GM12873 (cell line): Measurements from ENCODE around the gene CD59.

Source experiments
- CTCF ChIP-seq: IDR thresholded peaks from 2 replicates; pipeline ENCODE4 v1.5.1; 2012; ENCODE audit warnings: low read depth, mild to moderate bottlenecking, moderate library complexity, low read length, control low read depth; ENCODE audit not compliant: insufficient read depth; ENCODE audit errors: missing control alignments

Gene CD59

GRCh38 chr11:33709466-33709865 is 26.8 kb downstream of the CD59 start:
- no peak for TF ChIP-seq CTCF

- no peak for TF ChIP-seq CTCF
These were observed 27.2 kb downstream of the CD59 start for GRCh38 chr11:33708985-33709384.

- no peak for TF ChIP-seq CTCF
These were observed 29.3 kb downstream of the CD59 start for GRCh38 chr11:33706966-33707365.

GRCh38 chr11:33706546-33706945 is 29.7 kb downstream of the CD59 start:
- no peak for TF ChIP-seq CTCF

GRCh38 chr11:33704240-33705002 is 31.8 kb downstream of the CD59 start:
- no peak for TF ChIP-seq CTCF

- no peak for TF ChIP-seq CTCF
These were observed 32.4 kb downstream of the CD59 start for GRCh38 chr11:33703788-33704187.

- TF ChIP-seq CTCF: no peak
These were observed 33.0 kb downstream of the CD59 start for GRCh38 chr11:33703234-33703633.
